ENCODE results near the gene FFAR2. TPM values are rescaled to one million over a fixed set of nuclear protein-coding genes. Genes with fewer than 3 reads are reported as not detected.
A peak's percentile ranks its signal among the peaks of the same experiment; 100 is the strongest.

Gene FFAR2
- total and polyA plus RNA-seq, 9 of the 15 experiments (the other 6 are each of a cell fraction or from before 2014, with no cell fraction given): not detected

DNA sequence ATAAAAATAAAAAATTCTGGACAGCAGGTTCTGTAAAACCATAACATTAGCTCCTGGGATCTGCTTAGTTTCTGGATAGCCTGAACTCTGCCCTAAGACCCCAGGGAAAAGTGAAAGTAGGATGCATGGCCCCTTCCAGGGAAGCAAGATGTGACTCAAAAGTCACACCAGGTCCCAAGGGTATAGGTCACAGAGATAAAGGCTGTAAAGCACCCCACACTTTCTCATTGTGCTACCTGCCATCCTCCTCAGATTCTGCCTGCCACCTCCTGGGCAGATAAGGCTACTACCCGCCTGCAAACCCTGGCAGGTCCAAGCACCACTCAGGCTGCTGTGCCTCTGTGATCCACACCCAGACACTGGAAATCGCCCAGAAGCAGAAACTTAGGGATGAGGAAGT lies 20.6 kb downstream of the FFAR2 start (continued):
- TF ChIP-seq REST (IDR thresholded peaks at IDR 0.05; ENCODE audit: borderline replicate concordance): peak; percentile 87
- no peak for TF ChIP-seq REST (CRISPR knock-in tag; IDR thresholded peaks at IDR 0.05; ENCODE audit: low read depth)
- no peak for TF ChIP-seq MAFG (tag; conservative IDR thresholded peaks at IDR 0.05)
- TF ChIP-seq RFX5 (IDR thresholded peaks at IDR 0.05; ENCODE audit: low read depth, low read length): no peak
- TF ChIP-seq RAD21 (CRISPR knock-in tag; conservative IDR thresholded peaks at IDR 0.05 in 1 of 2, IDR thresholded peaks at IDR 0.05 in 1 of 2): peak; percentile 85 to 89
- TF ChIP-seq SIN3A (IDR thresholded peaks at IDR 0.05; ENCODE audit: borderline replicate concordance in 2 of 2, control insufficient read depth in 1 of 2, low read depth in 2 of 2, low read length in 2 of 2): no peak
- TF ChIP-seq TCFL5 (CRISPR knock-in tag; conservative IDR thresholded peaks at IDR 0.05): no peak
- peak; percentile 14; the same call in 1 of the 2 replicates for TF ChIP-seq ARID2 (IDR thresholded peaks at IDR 0.05)
- TF ChIP-seq CTBP1 (IDR thresholded peaks at IDR 0.05; ENCODE audit: borderline replicate concordance): peak; percentile 45; the same call in 1 of the 2 replicates
- TF ChIP-seq STAG1 (CRISPR knock-in tag; IDR thresholded peaks at IDR 0.05; ENCODE audit: borderline replicate concordance): peak; percentile 46; the same call in 1 of the 2 replicates
- no peak for TF ChIP-seq NBN (IDR thresholded peaks at IDR 0.05; ENCODE audit: low read depth)
- TF ChIP-seq DEAF1 (CRISPR knock-in tag; IDR thresholded peaks at IDR 0.05): peak; percentile 79
- no peak for TF ChIP-seq RBM34 (IDR thresholded peaks at IDR 0.05; ENCODE audit: borderline replicate concordance, insufficient read depth, low read length)
- no peak for TF ChIP-seq POLR3A (IDR thresholded peaks at IDR 0.05; ENCODE audit: borderline replicate concordance, extremely low read depth, insufficient read depth, insufficient read length)
- TF ChIP-seq PCBP2 (IDR thresholded peaks at IDR 0.05; ENCODE audit: low read depth, low read length, poor library complexity, severe bottlenecking): no peak
- no peak for TF ChIP-seq E2F3 (CRISPR knock-in tag; IDR thresholded peaks at IDR 0.05)
